PC-9 (cell line): ENCODE measurements around the gene GLRX. TPM values are rescaled to one million over a fixed set of nuclear protein-coding genes. Genes with fewer than 3 reads are reported as not detected.
A peak's percentile ranks its signal among the peaks of the same experiment; 100 is the strongest.

Experiments used
- BruUV-seq: library from RNA; stranded (reverse); fragments of 400-500 nt; replicated peaks from 2 replicates; lab custom pipeline; 2021; lab: Mats Ljungman, UMichigan
- CTCF ChIA-PET: fragments of 300-600 bp; sonication (Branson Sonifier 250); formaldehyde crosslinking; loops from one replicate; lab custom pipeline; 2022; ENCODE audit warnings: antibody characterized with exemption; lab: Charles Lee
- POLR2A ChIA-PET: fragments of 300-600 bp; sonication (Branson Sonifier 250); formaldehyde crosslinking; loops from one replicate; lab custom pipeline; 2022; ENCODE audit warnings: antibody characterized with exemption; ENCODE audit not compliant: unreplicated experiment; lab: Charles Lee
- DNase-seq, 2 experiments: peaks; one replicate each; pipeline versions ENCODE4 v3.0.0 to v3.0.0-alpha.2; 2015 to 2022; ENCODE audit warnings: mixed read lengths in 1 of 2
- H2AFZ ChIP-seq: fragments of 200-600 bp; sonication (generic); 2 replicates; pipeline ENCODE4 v1.8.1; 2017; ENCODE audit warnings: antibody characterized with exemption
- H3F3A ChIP-seq: fragments of 200-600 bp; sonication (generic); 2 replicates; pipeline ENCODE4 v1.8.1; 2017; ENCODE audit warnings: antibody characterized with exemption, mild to moderate bottlenecking, low read depth; ENCODE audit not compliant: insufficient read depth
- H3K27ac ChIP-seq: fragments of 200-600 bp; sonication (generic); 2 replicates; pipeline ENCODE4 v1.6.1; 2016; ENCODE audit warnings: mixed run types
- H3K27me3 ChIP-seq: fragments of 200-600 bp; sonication (generic); 2 replicates; pipeline ENCODE4 v1.6.1; 2016; ENCODE audit warnings: low read depth, mixed run types; ENCODE audit not compliant: insufficient read depth
- H3K36me3 ChIP-seq: fragments of 200-600 bp; sonication (generic); 2 replicates; pipeline ENCODE4 v1.6.1; 2016; ENCODE audit warnings: low read depth, mixed run types
- H3K4me1 ChIP-seq: fragments of 200-600 bp; sonication (generic); replicated peaks from 2 replicates; pipeline ENCODE4 v1.6.1; 2016; ENCODE audit warnings: mixed run types; ENCODE audit not compliant: insufficient read depth
- H3K4me2 ChIP-seq: fragments of 200-600 bp; sonication (generic); 2 replicates; pipeline ENCODE4 v1.6.1; 2017; ENCODE audit warnings: mixed run types
- H3K4me3 ChIP-seq: fragments of 200-600 bp; sonication (generic); 2 replicates; pipeline ENCODE4 v1.6.1; 2016; ENCODE audit warnings: mixed run types
- H3K79me2 ChIP-seq: fragments of 200-600 bp; sonication (generic); 2 replicates; pipeline ENCODE4 v1.6.1; 2017; ENCODE audit warnings: low read depth, mixed run types
- H3K9me2 ChIP-seq: fragments of 200-600 bp; sonication (generic); 2 replicates; pipeline ENCODE4 v1.8.1; 2017; ENCODE audit warnings: mild to moderate bottlenecking; ENCODE audit not compliant: insufficient read depth
- H3K9me3 ChIP-seq: fragments of 200-600 bp; sonication (generic); 2 replicates; pipeline ENCODE4 v1.8.1; 2016; ENCODE audit warnings: low read depth; ENCODE audit not compliant: insufficient read depth
- H4K20me1 ChIP-seq: fragments of 200-600 bp; sonication (generic); 2 replicates; pipeline ENCODE4 v1.8.1; 2017; ENCODE audit not compliant: insufficient read depth
- CTCF ChIP-seq: fragments of 200-600 bp; sonication (generic); conservative IDR thresholded peaks from 2 replicates; pipeline ENCODE4 v1.6.1; 2017; ENCODE audit warnings: mixed run types, antibody characterized with exemption, mild to moderate bottlenecking, moderate library complexity
- EZH2 ChIP-seq: fragments of 200-600 bp; sonication (generic); IDR thresholded peaks from 2 replicates; pipeline ENCODE4 v1.8.0; 2017; ENCODE audit warnings: antibody characterized with exemption, low read depth
- intact Hi-C: fragments of 100-400 bp; cut with micrococcal nuclease; formaldehyde crosslinking; loops from one replicate; pipeline ENCODE4 v1.10.0; 2022; ENCODE audit not compliant: unreplicated experiment
- total RNA-seq: library from RNA; stranded (reverse); gene quantifications from 2 replicates; pipeline ENCODE4 v1.2.3, GENCODE V29; 2021

The GLRX gene
- total RNA-seq, 1 experiment from 2014 or later, result 25.5 TPM

DNA sequence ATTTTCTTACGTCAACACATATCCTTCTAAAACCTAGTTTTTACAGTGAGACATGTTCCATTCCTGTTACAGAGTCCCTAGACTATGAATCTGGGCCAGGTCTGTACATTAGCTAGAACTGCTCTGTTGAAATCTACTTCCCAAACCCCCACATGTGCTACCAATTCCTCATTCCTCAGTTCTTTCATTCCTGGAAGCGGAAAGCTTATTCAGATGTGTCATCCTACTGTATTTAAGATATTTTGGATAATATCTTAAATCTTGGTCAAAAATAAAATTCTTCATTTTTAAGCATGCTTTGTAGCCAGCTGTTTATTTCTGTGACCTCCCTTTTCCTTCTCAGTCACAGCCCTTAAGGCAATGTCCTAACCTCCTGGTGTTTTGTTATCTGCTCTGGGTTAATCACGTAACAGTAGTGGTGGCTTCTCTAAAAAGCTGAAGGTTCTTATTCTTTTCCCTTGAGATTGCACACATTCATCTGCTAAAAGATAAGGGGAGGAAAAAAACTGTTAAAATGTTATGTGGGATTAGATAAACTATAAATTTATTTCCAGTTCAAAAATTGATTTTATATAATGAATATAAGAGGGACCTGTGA is 35.6 kb downstream of the GLRX start:
- Histone ChIP-seq H3K9me3 (no peaks in the 10 kb centered on the region), H3K27me3 (no peaks in the 10 kb centered on the region), H3K9me2 (no peaks in the 10 kb centered on the region), H3K27ac (no peak overlapping the region), H4K20me1 (no peaks in the 10 kb centered on the region), H3K36me3 (peaks cover 8% of the 10 kb centered on the region; the same call in 1 of the 2 replicates), H3K4me2 (no peak overlapping the region), H3K4me1 (no peaks in the 10 kb centered on the region), H3K79me2 (no peaks in the 10 kb centered on the region), H3F3A (0 out of 2 replicates have a peak, but pooled peaks cover 2% of the 10 kb centered on the region), H2AFZ (no peak overlapping the region), H3K4me3 (no peak overlapping the region)
- TF ChIP-seq CTCF, result no peak
- no peak for TF ChIP-seq EZH2
- intact Hi-C loops, result no loop called here
- BruUV-seq, result no TSS peak
- ChIA-PET POLR2A (no interaction called here), CTCF (no interaction called here)
- DNase-seq, result no peak

- Histone ChIP-seq H3K4me1 (no peaks in the 10 kb centered on the region), H3K79me2 (no peaks in the 10 kb centered on the region), H3F3A (peaks cover 7% of the 10 kb centered on the region; the same call in 1 of the 2 replicates), H3K4me2 (no peak overlapping the region), H4K20me1 (no peaks in the 10 kb centered on the region), H3K4me3 (no peak overlapping the region), H3K36me3 (peaks cover 9% of the 10 kb centered on the region; the same call in 1 of the 2 replicates), H3K27ac (no peak overlapping the region), H3K9me2 (no peaks in the 10 kb centered on the region), H2AFZ (no peak overlapping the region), H3K9me3 (no peaks in the 10 kb centered on the region), H3K27me3 (no peaks in the 10 kb centered on the region)
- CTCF ChIA-PET, result interaction anchor here (0.6 kb wide), 1 partner anchor 16 kb away, joined by 3 read pairs; no protein-coding TSS in a partner anchor
- no peak for DNase-seq
- POLR2A ChIA-PET, result no interaction called here
- TF ChIP-seq EZH2 (no peak), CTCF (no peak)
- intact Hi-C loops, result loop anchor here (5.0 kb wide), 2 partner anchors 553 to 818 kb away; no protein-coding TSS in a partner anchor
- BruUV-seq, result TSS peak; percentile 7
Observed at GRCh38 chr5:95784514-95785302, 37.8 kb downstream of the GLRX start.

GRCh38 chr5:95783661-95784060 is 38.9 kb downstream of the GLRX start:
- Histone ChIP-seq H3K79me2 (no peaks in the 10 kb centered on the region), H4K20me1 (no peaks in the 10 kb centered on the region), H2AFZ (no peak overlapping the region), H3K4me3 (no peak overlapping the region), H3F3A (peaks cover 7% of the 10 kb centered on the region; the same call in 1 of the 2 replicates), H3K9me3 (no peaks in the 10 kb centered on the region), H3K4me1 (no peaks in the 10 kb centered on the region), H3K27me3 (no peaks in the 10 kb centered on the region), H3K4me2 (no peak overlapping the region), H3K9me2 (no peaks in the 10 kb centered on the region), H3K27ac (no peak overlapping the region), H3K36me3 (peaks cover 9% of the 10 kb centered on the region; the same call in 1 of the 2 replicates)
- BruUV-seq, result no TSS peak
- ChIA-PET POLR2A (no interaction called here), CTCF (no interaction called here)
- TF ChIP-seq EZH2 (no peak), CTCF (no peak)
- intact Hi-C loops, result loop anchor here (5.0 kb wide), 2 partner anchors 554 to 819 kb away; no protein-coding TSS in a partner anchor
- no peak for DNase-seq
